ENCODE data around the gene LARP1B. TPM values are rescaled to one million over a fixed set of nuclear protein-coding genes. Genes with fewer than 3 reads are reported as not detected.

LARP1B gene
- total RNA-seq, result 10.9 and 12.9 TPM in 2 replicates

DNA sequence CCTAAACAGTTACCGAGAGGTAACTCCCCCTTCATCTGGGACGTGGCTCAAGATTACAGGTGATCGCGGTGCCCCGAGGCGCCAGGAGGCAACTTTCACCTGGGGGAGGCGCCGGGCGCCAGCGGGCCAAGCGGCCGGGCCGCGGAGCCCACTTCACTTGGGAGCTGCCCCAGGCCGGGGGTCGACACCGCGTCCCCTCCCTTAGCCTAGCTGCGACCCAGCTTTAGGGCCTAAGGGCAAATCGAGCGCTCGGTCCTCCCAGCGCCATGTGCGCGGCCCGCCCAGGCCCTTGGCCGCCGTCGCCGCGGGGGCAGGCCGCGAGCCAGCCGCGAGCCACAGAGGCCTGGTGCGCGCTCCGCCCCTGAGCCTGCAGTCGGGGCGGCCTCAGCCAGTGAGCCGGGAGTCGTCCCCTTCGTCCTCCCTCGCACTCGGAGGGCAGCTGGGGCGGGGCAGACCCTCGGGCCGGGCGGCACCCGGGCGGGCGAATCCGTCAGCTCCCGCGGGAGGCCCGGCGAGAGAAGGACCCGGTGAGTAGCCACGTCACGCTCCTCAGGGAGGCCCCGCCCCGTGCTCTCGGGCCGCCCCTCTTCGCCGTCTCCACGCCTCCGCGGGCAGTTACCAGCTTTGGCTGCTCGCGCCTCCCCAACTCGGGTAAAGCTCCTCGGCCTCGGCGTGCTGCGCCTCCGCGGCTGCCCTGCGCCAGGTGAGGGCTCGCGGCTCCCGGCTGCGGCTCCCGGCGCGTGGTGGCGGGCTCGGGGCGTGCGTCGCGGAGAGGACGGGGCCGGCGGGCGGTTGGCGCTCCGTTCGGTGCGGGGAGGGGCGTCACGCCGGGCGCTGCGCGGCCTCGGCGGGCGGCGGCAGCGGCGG is at the start of gene LARP1B:
Gene LARP1B (plus strand): TSS at position 614 of the 867 bp plus-strand sequence. CDS start 13,640 bp downstream, outside the sequence.

Other genes with a start within 250 kb of the LARP1B start
- 1.0 and 3.5 TPM in 2 replicates for gene PLK4, start 180.4 kb upstream of the LARP1B start, total RNA-seq
- gene MFSD8, start 96.1 kb upstream of the LARP1B start, total RNA-seq, result 14.5 and 15.2 TPM in 2 replicates
- gene ABHD18, start 95.9 kb upstream of the LARP1B start, total RNA-seq, result 3.2 and 3.8 TPM in 2 replicates
- gene PGRMC2, start 226.5 kb downstream of the LARP1B start, total RNA-seq, result 15.0 and 18.4 TPM in 2 replicates

All from bronchial smooth muscle cell (primary cell).